ENCODE results near the gene PPM1H.

- TF ChIP-seq CTCF (IDR thresholded peaks at IDR 0.05) (no peak), POLR2A (IDR thresholded peaks at IDR 0.05) (no peak), POLR2AphosphoS5 (IDR thresholded peaks at IDR 0.05) (no peak), EP300 (IDR thresholded peaks at IDR 0.05) (no peak)
Measured at GRCh38 chr12:62967701-62968100, 32.8 kb upstream of the PPM1H start.

Measured in stomach (tissue), 4 donors.